ENCODE data around the gene TIMP2. TPM values are rescaled to one million over a fixed set of nuclear protein-coding genes. Genes with fewer than 3 reads are reported as not detected.

TIMP2 gene
- total RNA-seq, 1 experiment from 2014 or later = 66.9 TPM

- Histone ChIP-seq H3K36me3 (peaks cover 76% of the 10 kb centered on the region), H3K27ac (no peak overlapping the region), H3K27me3 (no peaks in the 10 kb centered on the region), H3K4me1 (no peaks in the 10 kb centered on the region), H3K9me3 (replicated peaks) (no peaks in the 10 kb centered on the region), H3K4me3 (no peak overlapping the region)
- peak; percentile 38 to 49 for DNase-seq
These were observed 96.6 kb downstream of the TIMP2 start for GRCh38 chr17:78828470-78829185.

GRCh38 chr17:78826836-78827509 is 98.2 kb downstream of the TIMP2 start:
- H3K4me1 ChIP-seq = no peaks in the 10 kb centered on the region
- H3K27ac ChIP-seq = no peak overlapping the region
- H3K9me3 ChIP-seq (replicated peaks) = no peaks in the 10 kb centered on the region
- peaks cover 65% of the 10 kb centered on the region for H3K36me3 ChIP-seq
- no peak overlapping the region for H3K4me3 ChIP-seq
- no peaks in the 10 kb centered on the region for H3K27me3 ChIP-seq
- DNase-seq = no peak

- H3K4me1 ChIP-seq = no peaks in the 10 kb centered on the region
- H3K4me3 ChIP-seq = no peak overlapping the region
- no peaks in the 10 kb centered on the region for H3K9me3 ChIP-seq (replicated peaks)
- H3K27ac ChIP-seq = no peak overlapping the region
- no peaks in the 10 kb centered on the region for H3K27me3 ChIP-seq
- H3K36me3 ChIP-seq = peaks cover 66% of the 10 kb centered on the region
- DNase-seq = no peak
These were observed 98.8 kb downstream of the TIMP2 start for GRCh38 chr17:78826421-78826820.

- no peak overlapping the region for H3K27ac ChIP-seq
- H3K4me3 ChIP-seq = no peak overlapping the region
- H3K9me3 ChIP-seq (replicated peaks) = no peaks in the 10 kb centered on the region
- H3K36me3 ChIP-seq = peaks cover 66% of the 10 kb centered on the region
- H3K27me3 ChIP-seq = no peaks in the 10 kb centered on the region
- DNase-seq = no peak
- no peaks in the 10 kb centered on the region for H3K4me1 ChIP-seq
These were observed 99.5 kb downstream of the TIMP2 start for GRCh38 chr17:78825696-78826095.

- Histone ChIP-seq H3K4me3 (no peak overlapping the region), H3K36me3 (peaks cover 66% of the 10 kb centered on the region), H3K27ac (no peak overlapping the region), H3K27me3 (no peaks in the 10 kb centered on the region), H3K9me3 (replicated peaks) (no peaks in the 10 kb centered on the region), H3K4me1 (no peaks in the 10 kb centered on the region)
- DNase-seq = no peak
These were observed 100.9 kb downstream of the TIMP2 start for GRCh38 chr17:78824240-78824639.

DNA sequence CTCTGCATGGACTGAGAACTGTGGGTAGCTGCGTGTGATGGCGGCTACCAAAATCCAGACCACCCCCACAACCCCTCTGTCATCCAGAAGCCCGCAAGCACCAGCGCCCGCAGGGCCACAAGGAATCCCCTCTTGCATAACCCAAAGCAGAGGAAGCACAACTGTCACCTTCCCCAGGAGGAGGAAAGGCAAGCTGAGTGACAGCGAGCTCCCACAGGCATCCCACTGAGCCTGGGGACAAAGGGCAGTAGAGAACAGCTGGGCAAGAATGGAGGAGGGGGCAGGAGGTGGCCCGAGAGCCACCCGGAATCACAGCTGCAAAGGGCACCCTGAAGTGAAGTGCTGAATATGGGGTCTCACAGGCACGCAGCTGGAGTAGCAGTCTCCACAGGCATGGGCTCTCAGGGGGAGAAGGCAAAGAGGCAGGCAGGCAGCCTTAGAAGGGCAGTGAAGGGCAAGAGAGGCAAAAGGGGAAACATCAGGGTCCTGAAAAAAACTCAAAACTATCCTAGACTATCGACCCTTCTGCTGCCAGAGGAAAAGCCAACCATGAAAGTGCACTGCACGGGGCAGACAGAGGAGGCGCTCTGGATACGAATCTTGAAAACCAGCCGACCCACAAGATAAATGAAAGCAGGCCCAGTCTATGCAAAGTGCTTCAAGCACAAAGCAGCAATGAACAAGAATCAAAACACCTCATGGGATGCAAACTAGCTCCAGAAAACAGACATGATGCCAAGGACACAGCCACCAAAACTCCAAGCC is 101.7 kb downstream of the TIMP2 start:
- Histone ChIP-seq H3K27me3 (no peaks in the 10 kb centered on the region), H3K4me1 (no peaks in the 10 kb centered on the region), H3K36me3 (peaks cover 66% of the 10 kb centered on the region), H3K9me3 (replicated peaks) (no peaks in the 10 kb centered on the region), H3K27ac (no peak overlapping the region), H3K4me3 (no peak overlapping the region)
- DNase-seq = no peak

- no peak for DNase-seq
These were observed 102.6 kb downstream of the TIMP2 start for GRCh38 chr17:78822552-78822951.

GRCh38 chr17:78821961-78822360 is 103.2 kb downstream of the TIMP2 start:
- Histone ChIP-seq H3K27ac (no peak overlapping the region), H3K27me3 (no peaks in the 10 kb centered on the region), H3K36me3 (peaks cover 68% of the 10 kb centered on the region), H3K4me1 (no peaks in the 10 kb centered on the region), H3K9me3 (replicated peaks) (no peaks in the 10 kb centered on the region), H3K4me3 (no peak overlapping the region)
- no peak for DNase-seq

More at GRCh38 chr17:78822552-78822951, 102.6 kb downstream of the TIMP2 start:
- no peaks in the 10 kb centered on the region for H3K4me1 ChIP-seq
- no peaks in the 10 kb centered on the region for H3K27me3 ChIP-seq
- H3K9me3 ChIP-seq (replicated peaks) = no peaks in the 10 kb centered on the region
- no peak overlapping the region for H3K27ac ChIP-seq
- H3K4me3 ChIP-seq = no peak overlapping the region
- H3K36me3 ChIP-seq = peaks cover 66% of the 10 kb centered on the region

DNA sequence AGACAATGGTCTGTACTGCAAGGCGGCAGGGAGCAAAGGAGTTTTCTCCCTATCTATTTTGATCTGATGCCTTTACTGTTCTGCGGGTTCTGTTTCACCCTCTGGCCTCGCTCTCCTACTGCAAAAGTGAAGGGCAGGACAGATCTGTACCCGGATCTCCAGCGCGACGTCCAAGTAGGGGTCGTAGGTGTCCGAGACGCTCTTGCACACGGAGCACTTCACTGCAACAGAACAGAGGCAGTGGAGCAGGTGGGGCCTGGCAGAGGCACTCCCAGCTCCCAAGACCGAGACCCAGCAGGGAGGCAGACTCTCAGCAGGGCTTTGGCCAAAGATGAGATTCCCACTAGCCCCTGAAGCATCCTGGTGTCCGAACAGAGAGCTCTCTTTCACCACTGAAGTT is 104.3 kb downstream of the TIMP2 start:
- Histone ChIP-seq H3K4me1 (no peaks in the 10 kb centered on the region), H3K36me3 (peaks cover 77% of the 10 kb centered on the region), H3K27me3 (no peaks in the 10 kb centered on the region), H3K4me3 (no peak overlapping the region), H3K9me3 (replicated peaks) (no peaks in the 10 kb centered on the region), H3K27ac (no peak overlapping the region)
- DNase-seq = no peak

DNA sequence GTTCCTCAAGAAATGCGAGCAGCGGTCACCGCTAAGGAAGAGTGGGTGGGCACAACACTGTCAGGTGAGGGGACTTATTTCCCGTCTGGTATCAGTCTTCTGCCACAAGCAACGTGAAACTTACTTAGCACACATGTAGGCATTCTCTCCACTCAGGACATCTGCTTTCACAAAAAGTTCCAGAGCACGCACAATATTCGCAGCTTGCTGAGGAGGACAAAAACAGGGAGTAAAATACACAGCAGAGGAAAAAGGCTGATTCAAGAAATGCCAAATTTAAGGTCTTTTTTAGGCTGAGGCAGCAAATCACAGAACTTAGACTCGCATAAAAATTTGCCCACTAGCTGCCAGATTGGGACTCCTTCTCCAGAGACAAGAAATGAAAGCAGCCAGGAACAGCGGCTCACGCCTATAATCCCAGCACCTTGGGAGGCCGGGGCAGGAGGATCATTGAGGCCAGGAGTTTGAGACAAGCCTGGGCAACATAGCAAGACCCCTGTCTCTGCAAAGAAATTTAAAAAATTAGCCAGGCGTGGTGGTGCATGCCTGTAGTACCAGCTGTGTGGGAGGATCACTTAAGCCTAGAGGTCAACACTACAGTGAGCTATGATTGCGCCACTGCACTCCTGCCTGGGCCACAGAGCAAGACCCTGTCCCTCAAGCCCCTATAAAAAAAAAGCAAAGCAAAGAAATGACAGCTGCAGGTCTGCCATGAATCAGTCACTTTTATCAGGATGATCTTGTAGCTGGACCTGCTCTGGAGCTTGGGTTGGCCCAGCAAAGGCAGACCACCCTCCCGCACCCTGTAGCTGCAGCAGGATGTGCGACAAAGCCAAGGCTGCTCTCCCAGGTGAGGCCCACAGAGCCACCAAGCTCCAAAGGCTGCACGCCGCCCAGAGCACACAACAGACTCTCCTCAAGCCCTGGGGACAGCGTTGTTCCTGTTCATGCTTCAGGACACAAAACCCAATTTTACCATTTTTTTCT is 105.1 kb downstream of the TIMP2 start:
- H3K27ac ChIP-seq = no peak overlapping the region
- no peak overlapping the region for H3K4me3 ChIP-seq
- no peaks in the 10 kb centered on the region for H3K9me3 ChIP-seq (replicated peaks)
- no peak for DNase-seq
- H3K27me3 ChIP-seq = no peaks in the 10 kb centered on the region
- no peaks in the 10 kb centered on the region for H3K4me1 ChIP-seq
- peaks cover 83% of the 10 kb centered on the region for H3K36me3 ChIP-seq

DNA sequence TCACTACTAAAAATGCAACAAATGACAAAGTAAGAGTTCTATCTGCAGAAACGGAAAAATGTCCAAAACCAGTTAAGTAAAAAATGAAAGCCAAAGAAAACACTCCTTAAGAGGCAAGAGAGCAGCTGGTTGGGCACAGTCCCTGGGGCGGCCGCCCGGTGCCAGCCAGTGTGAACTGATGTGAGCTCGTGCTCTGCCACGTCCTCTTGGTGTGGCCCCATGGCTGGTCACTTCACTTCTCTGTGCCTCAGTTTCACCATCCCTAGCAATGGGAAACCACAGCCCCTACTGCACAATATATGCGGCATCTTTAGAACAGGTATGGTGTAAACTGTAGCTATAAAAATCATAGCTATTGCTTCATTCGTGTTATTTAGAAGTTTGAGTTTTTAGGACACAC is 105.8 kb downstream of the TIMP2 start:
- no peak for DNase-seq
- no peaks in the 10 kb centered on the region for H3K9me3 ChIP-seq (replicated peaks)
- no peaks in the 10 kb centered on the region for H3K4me1 ChIP-seq
- H3K27ac ChIP-seq = no peak overlapping the region
- peaks cover 83% of the 10 kb centered on the region for H3K36me3 ChIP-seq
- no peaks in the 10 kb centered on the region for H3K27me3 ChIP-seq
- no peak overlapping the region for H3K4me3 ChIP-seq

GRCh38 chr17:78818932-78819331 is 106.3 kb downstream of the TIMP2 start:
- H3K4me3 ChIP-seq = no peak overlapping the region
- H3K4me1 ChIP-seq = no peaks in the 10 kb centered on the region
- H3K27me3 ChIP-seq = no peaks in the 10 kb centered on the region
- H3K27ac ChIP-seq = no peak overlapping the region
- DNase-seq = no peak
- H3K36me3 ChIP-seq = peaks cover 83% of the 10 kb centered on the region
- H3K9me3 ChIP-seq (replicated peaks) = no peaks in the 10 kb centered on the region

GRCh38 chr17:78818152-78818846 is 106.9 kb downstream of the TIMP2 start:
- DNase-seq = no peak
- H3K27ac ChIP-seq = no peak overlapping the region
- no peaks in the 10 kb centered on the region for H3K4me1 ChIP-seq
- H3K36me3 ChIP-seq = peaks cover 88% of the 10 kb centered on the region
- no peak overlapping the region for H3K4me3 ChIP-seq
- no peaks in the 10 kb centered on the region for H3K27me3 ChIP-seq
- H3K9me3 ChIP-seq (replicated peaks) = no peaks in the 10 kb centered on the region

GRCh38 chr17:78817123-78817522 is 108.1 kb downstream of the TIMP2 start:
- H3K4me3 ChIP-seq = no peak overlapping the region
- H3K27me3 ChIP-seq = no peaks in the 10 kb centered on the region
- no peak overlapping the region for H3K27ac ChIP-seq
- no peaks in the 10 kb centered on the region for H3K4me1 ChIP-seq
- no peaks in the 10 kb centered on the region for H3K9me3 ChIP-seq (replicated peaks)
- H3K36me3 ChIP-seq = peaks cover 94% of the 10 kb centered on the region
- DNase-seq = no peak
